HepG2 (cell line): ENCODE measurements around the gene NAPG. TPM values are rescaled to one million over a fixed set of nuclear protein-coding genes. Genes with fewer than 3 reads are reported as not detected.

Experiments
- EP300 ChIP-seq, 3 experiments: sonication (generic) in 1 of 3; formaldehyde crosslinking in 1 of 3; IDR thresholded peaks; 2 replicates each; pipeline versions ENCODE4 v1.5.1 to v1.6.1; 2011 to 2020; ENCODE audit warnings: low read depth in 2 of 3, low read length in 2 of 3, borderline replicate concordance in 1 of 3, improper control_type of control experiment in 1 of 3, mild to moderate bottlenecking in 1 of 3, missing genetic modification reagents in 1 of 3, moderate library complexity in 1 of 3
- HCFC1 ChIP-seq: fragments of 150-350 bp; IDR thresholded peaks from 2 replicates; pipeline ENCODE4 v1.6.1; 2014; ENCODE audit warnings: low read depth, low read length
- NFKB2 ChIP-seq: sonication (generic); formaldehyde crosslinking; IDR thresholded peaks from 2 replicates; pipeline ENCODE4 v1.4.0; 2020; ENCODE audit warnings: missing genetic modification reagents, borderline replicate concordance
- ZNF503 ChIP-seq: sonication (generic); formaldehyde crosslinking; IDR thresholded peaks from 2 replicates; pipeline ENCODE4 v1.4.0; 2020; ENCODE audit warnings: missing genetic modification reagents
- ZNF574 ChIP-seq: sonication (generic); formaldehyde crosslinking; IDR thresholded peaks from 2 replicates; pipeline ENCODE4 v1.4.0; 2020; ENCODE audit warnings: missing genetic modification reagents
- polyA plus RNA-seq, 8 experiments: library from polyadenylated mRNA; depleted of rRNA in 3 of 8; stranded (reverse) in 7 of 8; unstranded in 1 of 8; fragments of >200 nt; fragmentation: Illumina TruSeq in 4 of 8; extraction: Trizol in 4 of 8; gene quantifications; 2 replicates each; pipeline versions ENCODE4 v1.2.1 to v1.2.3, GENCODE V29; 2011 to 2016; ENCODE audit warnings: low read depth in 4 of 8, missing spikeins in 1 of 8, mixed read lengths in 1 of 8; ENCODE audit not compliant: insufficient read depth in 1 of 8
- total RNA-seq, 5 experiments: library from RNA; depleted of rRNA; stranded (reverse); fragments of >200 nt; fragmentation: Illumina TruSeq; extraction: Trizol; gene quantifications; 2 replicates each; pipeline ENCODE4 v1.2.3, GENCODE V29; 2016; ENCODE audit warnings: low read depth in 1 of 5

Gene NAPG
- total and polyA plus RNA-seq, 2 of the 13 experiments (the other 11 are each of a cell fraction or from before 2014, with no cell fraction given): 19.8 to 34.4 TPM

- TF ChIP-seq EP300 (IDR thresholded peaks at IDR 0.05; ENCODE audit: low read depth in 2 of 2, low read length in 2 of 2) (no peak), EP300 (CRISPR knock-in tag; IDR thresholded peaks at IDR 0.05; ENCODE audit: borderline replicate concordance) (no peak), NFKB2 (CRISPR knock-in tag) (no peak), ZNF574 (CRISPR knock-in tag) (no peak), ZNF503 (CRISPR knock-in tag) (no peak), HCFC1 (no peak)
These were observed 18.4 kb downstream of the NAPG start (continued) for GRCh38 chr18:10544093-10544748.
